Astrocyte of the spinal cord (primary cell): ENCODE measurements around the gene CD37.
"Not testable (repeated sequence)": the region's sequence is repeated elsewhere in the genome, so short reads cannot be mapped to it uniquely, and the experiment has no call there.

Experiments
- DNase-seq: peaks from one replicate; pipeline ENCODE4 v3.0.0; 2011; ENCODE audit warnings: low read depth, low spot score
- H3K4me3 ChIP-seq: 2 replicates; pipeline ENCODE4 v1.5.1; 2011; ENCODE audit warnings: low read depth, mild to moderate bottlenecking, low read length, moderate library complexity
- in situ Hi-C: cut with HindIII; loops from 2 replicates; pipeline ENCODE4 v1.10.0; 2017; ENCODE audit warnings: low sequenced_read_pairs
- TF ChIP-seq, protein P1 (sequence below): IDR thresholded peaks from 2 replicates; pipeline ENCODE4 v1.5.1; 2012; ENCODE audit warnings: low read depth, mild to moderate bottlenecking, low read length, inconsistent platforms

CD37 gene

GRCh38 chr19:49297403-49297802, 37.8 kb upstream of the CD37 start:
- peak; percentile 20 for DNase-seq
- in situ Hi-C loops: no loop called here
- no peak overlapping the region for H3K4me3 ChIP-seq
- TF ChIP-seq, protein P1, sequence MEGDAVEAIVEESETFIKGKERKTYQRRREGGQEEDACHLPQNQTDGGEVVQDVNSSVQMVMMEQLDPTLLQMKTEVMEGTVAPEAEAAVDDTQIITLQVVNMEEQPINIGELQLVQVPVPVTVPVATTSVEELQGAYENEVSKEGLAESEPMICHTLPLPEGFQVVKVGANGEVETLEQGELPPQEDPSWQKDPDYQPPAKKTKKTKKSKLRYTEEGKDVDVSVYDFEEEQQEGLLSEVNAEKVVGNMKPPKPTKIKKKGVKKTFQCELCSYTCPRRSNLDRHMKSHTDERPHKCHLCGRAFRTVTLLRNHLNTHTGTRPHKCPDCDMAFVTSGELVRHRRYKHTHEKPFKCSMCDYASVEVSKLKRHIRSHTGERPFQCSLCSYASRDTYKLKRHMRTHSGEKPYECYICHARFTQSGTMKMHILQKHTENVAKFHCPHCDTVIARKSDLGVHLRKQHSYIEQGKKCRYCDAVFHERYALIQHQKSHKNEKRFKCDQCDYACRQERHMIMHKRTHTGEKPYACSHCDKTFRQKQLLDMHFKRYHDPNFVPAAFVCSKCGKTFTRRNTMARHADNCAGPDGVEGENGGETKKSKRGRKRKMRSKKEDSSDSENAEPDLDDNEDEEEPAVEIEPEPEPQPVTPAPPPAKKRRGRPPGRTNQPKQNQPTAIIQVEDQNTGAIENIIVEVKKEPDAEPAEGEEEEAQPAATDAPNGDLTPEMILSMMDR: no peak

GRCh38 chr19:49298653-49299052, 36.6 kb upstream of the CD37 start:
- in situ Hi-C loops: not testable (repeated sequence)

GRCh38 chr19:49301165-49301865, 33.9 kb upstream of the CD37 start:
- no peak overlapping the region for H3K4me3 ChIP-seq
- peak; percentile 36 for DNase-seq
- in situ Hi-C loops: no loop called here
- TF ChIP-seq, protein P1: peak; percentile 93

More at GRCh38 chr19:49298653-49299052, 36.6 kb upstream of the CD37 start:
- not testable (repeated sequence) for H3K4me3 ChIP-seq, DNase-seq

DNA sequence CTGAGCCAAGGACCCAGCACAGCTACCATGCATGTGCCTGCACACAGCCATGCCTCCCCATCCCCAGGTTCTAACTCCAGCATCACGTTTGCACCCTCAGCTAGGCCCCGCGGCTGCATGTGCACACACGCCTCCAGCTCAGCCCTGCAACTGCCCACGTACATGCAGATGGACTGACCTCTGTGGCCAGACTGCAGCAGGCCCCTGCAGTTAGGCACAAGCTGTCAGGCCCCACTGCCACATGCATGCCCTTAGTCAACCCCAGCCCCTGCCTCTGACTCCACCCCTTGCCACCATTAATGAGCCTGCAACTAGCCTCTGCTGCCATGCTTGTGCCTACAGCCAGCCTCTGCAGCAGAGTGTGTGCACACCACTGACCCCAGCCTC, 33.3 kb upstream of the CD37 start:
- DNase-seq: no peak
- TF ChIP-seq, protein P1: no peak
- in situ Hi-C loops: no loop called here
- no peak overlapping the region for H3K4me3 ChIP-seq

DNA sequence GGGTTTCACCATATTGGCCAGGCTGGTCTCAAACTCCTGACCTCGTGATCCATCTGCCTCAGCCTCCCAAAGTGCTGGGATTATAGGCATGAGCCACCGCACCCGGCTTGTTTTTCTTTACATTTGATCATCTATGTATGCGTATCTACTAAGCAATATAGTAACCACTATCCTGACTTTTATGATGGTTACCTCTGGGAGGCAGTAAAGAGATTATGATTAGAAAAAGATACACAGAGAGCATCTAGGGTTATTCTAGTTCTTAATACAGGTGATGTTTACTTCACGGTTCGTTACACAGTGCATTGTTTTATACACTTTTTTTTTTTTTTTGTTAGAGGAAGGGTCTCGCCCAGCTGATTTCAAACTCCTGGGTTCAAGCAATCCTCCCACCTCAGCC, 28.5 kb upstream of the CD37 start:
- DNase-seq, in situ Hi-C loops, H3K4me3 ChIP-seq: not testable (repeated sequence)

- TF ChIP-seq, protein P1: no peak
- H3K4me3 ChIP-seq: no peak overlapping the region
- in situ Hi-C loops: no loop called here
- DNase-seq: no peak
Observed at GRCh38 chr19:49309087-49309486, 26.1 kb upstream of the CD37 start.

- TF ChIP-seq, protein P1: no peak
- no peak for DNase-seq
- in situ Hi-C loops: no loop called here
- no peak overlapping the region for H3K4me3 ChIP-seq
Observed at GRCh38 chr19:49315111-49315510, 20.1 kb upstream of the CD37 start.

DNA sequence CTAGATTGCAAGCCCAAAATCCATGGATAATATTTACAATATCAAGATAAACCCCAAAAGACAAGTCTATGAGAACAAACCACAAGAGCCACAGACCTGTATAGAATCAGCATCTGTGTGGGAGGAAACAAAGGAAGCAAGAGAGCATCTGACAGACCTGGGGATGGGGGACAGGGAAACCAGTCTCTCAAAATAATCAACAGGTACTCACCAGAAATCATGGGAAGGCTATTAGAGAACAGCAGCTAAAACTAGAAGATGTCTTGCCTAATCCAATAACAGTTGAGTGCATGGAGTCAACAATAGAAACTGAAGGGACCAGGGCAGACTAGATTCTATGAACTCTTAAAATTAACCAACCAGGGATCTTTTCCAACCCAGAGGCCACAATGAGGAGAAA, 18.9 kb upstream of the CD37 start:
- TF ChIP-seq, protein P1: no peak
- DNase-seq: no peak
- in situ Hi-C loops: no loop called here

More for the DNA sequence above, 18.9 kb upstream of the CD37 start:
- H3K4me3 ChIP-seq: no peak overlapping the region
